ENCODE results near the gene PARP3.

- TF ChIP-seq RFX5 (IDR thresholded peaks at IDR 0.05; ENCODE audit: borderline replicate concordance, low read depth, low read length) (no peak), EZH2 (IDR thresholded peaks at IDR 0.05; ENCODE audit: low read depth, low read length, severe bottlenecking) (no peak), E2F6 (IDR thresholded peaks at IDR 0.05) (no peak), CTCF (IDR thresholded peaks at IDR 0.05; ENCODE audit: control extremely low read depth in 1 of 3, insufficient read depth in 1 of 3, low read depth in 1 of 3, low read length in 3 of 3) (no peak), ATF3 (IDR thresholded peaks at IDR 0.05; ENCODE audit: insufficient read depth, low read depth, low read length) (no peak), CHD2 (IDR thresholded peaks at IDR 0.05; ENCODE audit: low read length) (no peak), JUND (IDR thresholded peaks at IDR 0.05; ENCODE audit: low read length) (no peak), EP300 (IDR thresholded peaks at IDR 0.05; ENCODE audit: borderline replicate concordance in 1 of 2, low read depth in 2 of 2, low read length in 2 of 2) (no peak), POLR2AphosphoS5 (IDR thresholded peaks at IDR 0.05; ENCODE audit: low read depth, low read length) (no peak), POLR2A (IDR thresholded peaks at IDR 0.05; ENCODE audit: control extremely low read depth in 1 of 2, low read depth in 2 of 2, low read length in 2 of 2) (no peak), MAX (IDR thresholded peaks at IDR 0.05) (no peak), YY1 (IDR thresholded peaks at IDR 0.05; ENCODE audit: low read depth, low read length) (no peak), SIX5 (IDR thresholded peaks at IDR 0.05; ENCODE audit: low read depth, low read length) (no peak)
Observed at GRCh38 chr3:51977446-51978142, 35.4 kb downstream of the PARP3 start.
